ENCODE measurements around the gene FICD.

- TF ChIP-seq TARDBP (IDR thresholded peaks at IDR 0.05) = no peak
- no peak for TF ChIP-seq FOXK2 (IDR thresholded peaks at IDR 0.05)
- TF ChIP-seq BHLHE40 (IDR thresholded peaks at IDR 0.05; ENCODE audit: borderline replicate concordance) = no peak
- no peak for TF ChIP-seq SP1 (IDR thresholded peaks at IDR 0.05)
- TF ChIP-seq ELF4 (IDR thresholded peaks at IDR 0.05) = no peak
- TF ChIP-seq SUZ12 (IDR thresholded peaks at IDR 0.05) = no peak
- TF ChIP-seq ZNF384 (IDR thresholded peaks at IDR 0.05) = no peak
- TF ChIP-seq FOXM1 (IDR thresholded peaks at IDR 0.05; ENCODE audit: borderline replicate concordance) = no peak
- no peak for TF ChIP-seq HDGF (IDR thresholded peaks at IDR 0.05; ENCODE audit: borderline replicate concordance)
- no peak for TF ChIP-seq CTBP1 (IDR thresholded peaks at IDR 0.05; ENCODE audit: borderline replicate concordance)
- no peak for TF ChIP-seq FOXA1 (IDR thresholded peaks at IDR 0.05)
- no peak for TF ChIP-seq PKNOX1 (IDR thresholded peaks at IDR 0.05)
- no peak for TF ChIP-seq ARNT (IDR thresholded peaks at IDR 0.05)
- no peak for TF ChIP-seq LEF1 (IDR thresholded peaks at IDR 0.05; ENCODE audit: borderline replicate concordance)
Measured at GRCh38 chr12:108553799-108554198, 38.7 kb downstream of the FICD start.
